Smooth muscle cell (in vitro differentiated cells): ENCODE measurements around the gene LITAF. TPM values are rescaled to one million over a fixed set of nuclear protein-coding genes. Genes with fewer than 3 reads are reported as not detected.
"Not testable (repeated sequence)": the region's sequence is repeated elsewhere in the genome, so short reads cannot be mapped to it uniquely, and the experiment has no call there.

Experiments used
- DNase-seq: peaks from one replicate; lab custom pipeline; 2025; ENCODE audit not compliant: unreplicated experiment; lab: John Stamatoyannopoulos, UW
- H2AFZ ChIP-seq: fragments of 200-600 bp; sonication (generic); 2 replicates; pipeline ENCODE4 v1.6.0; 2016; ENCODE audit warnings: antibody characterized with exemption, low read depth, mild to moderate bottlenecking
- H3F3A ChIP-seq: fragments of 200-600 bp; sonication (generic); 2 replicates; pipeline ENCODE4 v1.6.0; 2017; ENCODE audit warnings: antibody characterized with exemption, low read depth
- H3K27ac ChIP-seq: fragments of 200-600 bp; sonication (generic); 2 replicates; pipeline ENCODE4 v1.5.1; 2016; ENCODE audit warnings: low read depth, mild to moderate bottlenecking
- H3K27me3 ChIP-seq: fragments of 200-600 bp; sonication (generic); 2 replicates; pipeline ENCODE4 v1.6.1; 2016; ENCODE audit warnings: low read depth, mild to moderate bottlenecking
- H3K36me3 ChIP-seq: fragments of 200-600 bp; sonication (generic); 2 replicates; pipeline ENCODE4 v1.5.1; 2016; ENCODE audit warnings: low read depth
- H3K4me1 ChIP-seq: fragments of 200-600 bp; sonication (generic); 2 replicates; pipeline ENCODE4 v1.5.1; 2016; ENCODE audit warnings: low read depth
- H3K4me2 ChIP-seq: fragments of 200-600 bp; sonication (generic); 2 replicates; pipeline ENCODE4 v1.6.0; 2016; ENCODE audit warnings: mild to moderate bottlenecking
- H3K4me3 ChIP-seq: fragments of 200-600 bp; sonication (generic); 2 replicates; pipeline ENCODE4 v1.5.1; 2016; ENCODE audit warnings: mild to moderate bottlenecking
- H3K79me2 ChIP-seq: fragments of 200-600 bp; sonication (generic); 2 replicates; pipeline ENCODE4 v1.6.0; 2016; ENCODE audit warnings: low read depth, mild to moderate bottlenecking
- H3K9ac ChIP-seq: fragments of 200-600 bp; sonication (generic); 2 replicates; pipeline ENCODE4 v1.6.0; 2016; ENCODE audit warnings: low read depth
- H3K9me3 ChIP-seq: fragments of 200-600 bp; sonication (generic); replicated peaks from 2 replicates; pipeline ENCODE4 v1.5.1; 2016; ENCODE audit warnings: low read depth
- H4K20me1 ChIP-seq: fragments of 200-600 bp; sonication (generic); 2 replicates; pipeline ENCODE4 v1.6.0; 2016; ENCODE audit warnings: low read depth
- WGBS: methylation state at CpG from one replicate; pipeline ENCODE4 v1.1.7; 2016; ENCODE audit warnings: low lambda C conversion rate; 5-methylcytosine and 5-hydroxymethylcytosine counted together
- polyA plus RNA-seq: library from polyadenylated mRNA; unstranded; fragments of >200 nt; fragmentation: Nextera tagmentation; extraction: Ambion mirVana; gene quantifications from 2 replicates; pipeline ENCODE4 v1.2.1, GENCODE V29; 2016
- total RNA-seq: library from RNA; depleted of rRNA; stranded (reverse); fragments of >200 nt; gene quantifications from 2 replicates; pipeline ENCODE4 v1.2.3, GENCODE V29; 2014
- TF ChIP-seq, protein P1 (sequence below): fragments of 200-600 bp; sonication (generic); IDR thresholded peaks from 2 replicates; pipeline ENCODE4 v1.5.1; 2017; ENCODE audit warnings: borderline replicate concordance, mild to moderate bottlenecking, antibody characterized with exemption; ENCODE audit not compliant: insufficient read depth, poor library complexity, severe bottlenecking

Gene LITAF
- total and polyA plus RNA-seq, 2 experiments from 2014 or later, result 40.4 to 72.6 TPM

DNA sequence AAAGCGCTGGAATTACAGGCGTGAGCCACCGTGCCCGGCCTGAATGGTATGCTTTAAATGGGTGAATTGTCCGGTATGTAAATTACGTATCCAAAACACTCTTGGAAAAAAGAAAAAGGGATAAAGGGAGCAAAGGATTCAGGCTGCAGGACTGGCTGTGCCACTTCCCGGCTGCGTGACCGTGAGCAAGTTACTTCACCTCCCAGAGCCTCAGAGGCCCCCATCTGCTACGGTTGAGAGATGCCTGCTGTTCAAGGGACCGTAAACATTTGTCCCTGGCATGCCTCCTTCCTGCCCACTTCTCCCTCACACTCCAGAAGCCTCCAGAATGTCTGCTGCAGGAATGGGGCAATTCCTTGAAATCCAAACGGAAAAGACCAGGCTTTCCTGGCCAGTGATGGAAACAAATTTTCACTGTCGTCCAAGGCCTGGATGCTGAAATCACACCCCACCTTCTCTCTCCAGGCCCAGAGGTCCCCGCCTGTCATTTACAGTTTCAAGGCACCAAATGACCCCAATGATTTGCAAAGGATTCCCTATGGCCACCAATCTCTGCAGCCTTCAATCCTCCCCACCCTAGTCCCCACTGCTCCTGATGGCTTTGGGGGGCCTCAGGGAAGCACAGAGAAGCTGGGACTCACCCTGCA, 22.9 kb upstream of the LITAF start:
- H3F3A ChIP-seq, result no peaks in the 10 kb centered on the region
- no peaks in the 10 kb centered on the region for H3K27me3 ChIP-seq
- no peaks in the 10 kb centered on the region for H3K9me3 ChIP-seq
- H2AFZ ChIP-seq, result no peak overlapping the region
- no peaks in the 10 kb centered on the region for H3K79me2 ChIP-seq
- H4K20me1 ChIP-seq, result no peaks in the 10 kb centered on the region
- DNase-seq, result no peak
- H3K36me3 ChIP-seq, result no peaks in the 10 kb centered on the region
- no peak overlapping the region for H3K9ac ChIP-seq
- 58% methylated on average over 14 of the region's 14 CpGs for WGBS
- H3K4me2 ChIP-seq, result no peak overlapping the region
- no peak overlapping the region for H3K27ac ChIP-seq
- no peaks in the 10 kb centered on the region for H3K4me1 ChIP-seq
- no peak overlapping the region for H3K4me3 ChIP-seq
- TF ChIP-seq, protein P1, sequence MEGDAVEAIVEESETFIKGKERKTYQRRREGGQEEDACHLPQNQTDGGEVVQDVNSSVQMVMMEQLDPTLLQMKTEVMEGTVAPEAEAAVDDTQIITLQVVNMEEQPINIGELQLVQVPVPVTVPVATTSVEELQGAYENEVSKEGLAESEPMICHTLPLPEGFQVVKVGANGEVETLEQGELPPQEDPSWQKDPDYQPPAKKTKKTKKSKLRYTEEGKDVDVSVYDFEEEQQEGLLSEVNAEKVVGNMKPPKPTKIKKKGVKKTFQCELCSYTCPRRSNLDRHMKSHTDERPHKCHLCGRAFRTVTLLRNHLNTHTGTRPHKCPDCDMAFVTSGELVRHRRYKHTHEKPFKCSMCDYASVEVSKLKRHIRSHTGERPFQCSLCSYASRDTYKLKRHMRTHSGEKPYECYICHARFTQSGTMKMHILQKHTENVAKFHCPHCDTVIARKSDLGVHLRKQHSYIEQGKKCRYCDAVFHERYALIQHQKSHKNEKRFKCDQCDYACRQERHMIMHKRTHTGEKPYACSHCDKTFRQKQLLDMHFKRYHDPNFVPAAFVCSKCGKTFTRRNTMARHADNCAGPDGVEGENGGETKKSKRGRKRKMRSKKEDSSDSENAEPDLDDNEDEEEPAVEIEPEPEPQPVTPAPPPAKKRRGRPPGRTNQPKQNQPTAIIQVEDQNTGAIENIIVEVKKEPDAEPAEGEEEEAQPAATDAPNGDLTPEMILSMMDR, result no peak

DNA sequence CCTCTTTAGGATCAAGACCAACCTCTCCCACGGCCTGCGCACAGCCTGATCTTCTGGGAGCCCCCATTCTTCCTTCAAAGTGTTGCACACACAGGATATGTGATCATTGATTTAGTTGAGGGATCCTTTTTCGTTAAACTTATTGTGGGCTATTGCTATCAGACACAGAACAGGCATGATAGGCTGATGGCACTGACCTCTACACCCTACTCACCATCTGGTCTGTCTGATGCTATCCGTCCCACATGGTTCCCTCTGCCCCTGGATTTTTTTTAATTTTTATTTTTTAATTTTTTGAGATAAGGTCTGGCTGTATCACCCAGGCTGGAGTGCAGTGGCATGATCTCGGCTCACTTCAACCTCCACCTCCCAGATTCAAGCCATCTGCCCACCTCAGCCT, 19.2 kb upstream of the LITAF start:
- no peaks in the 10 kb centered on the region for H3K27me3 ChIP-seq
- no peak overlapping the region for H3K9ac ChIP-seq
- 96% methylated on average over 5 of the region's 5 CpGs for WGBS
- H3F3A ChIP-seq, result no peaks in the 10 kb centered on the region
- no peak overlapping the region for H3K4me2 ChIP-seq
- H3K9me3 ChIP-seq, result no peaks in the 10 kb centered on the region
- no peak overlapping the region for H3K27ac ChIP-seq
- H3K79me2 ChIP-seq, result no peaks in the 10 kb centered on the region
- DNase-seq, result no peak
- no peak overlapping the region for H3K4me3 ChIP-seq
- H3K4me1 ChIP-seq, result no peaks in the 10 kb centered on the region
- TF ChIP-seq, protein P1, result no peak
- no peaks in the 10 kb centered on the region for H4K20me1 ChIP-seq
- no peaks in the 10 kb centered on the region for H3K36me3 ChIP-seq
- no peak overlapping the region for H2AFZ ChIP-seq

DNA sequence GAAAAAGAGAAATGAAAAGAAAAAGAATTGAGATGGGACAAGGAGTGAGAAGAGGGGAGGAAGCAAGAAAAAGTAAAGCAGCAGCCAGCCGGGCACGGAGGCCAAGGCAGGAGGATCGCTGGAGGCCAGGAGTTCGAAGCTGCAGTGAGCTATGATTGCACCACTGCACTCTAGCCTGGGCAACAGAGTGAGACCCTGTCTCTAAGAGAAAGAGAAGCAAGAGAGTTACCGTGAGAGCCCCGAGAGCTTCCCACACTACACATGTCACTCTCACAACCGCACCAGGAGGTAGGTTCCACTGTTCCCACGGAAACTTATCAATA, 18.8 kb upstream of the LITAF start:
- Histone ChIP-seq H2AFZ (no peak overlapping the region), H4K20me1 (no peaks in the 10 kb centered on the region), H3K27me3 (no peaks in the 10 kb centered on the region), H3K9ac (no peak overlapping the region), H3K27ac (no peak overlapping the region), H3K9me3 (no peaks in the 10 kb centered on the region), H3K4me2 (no peak overlapping the region), H3K4me3 (no peak overlapping the region), H3F3A (no peaks in the 10 kb centered on the region), H3K36me3 (no peaks in the 10 kb centered on the region), H3K79me2 (no peaks in the 10 kb centered on the region), H3K4me1 (no peaks in the 10 kb centered on the region)
- no peak for DNase-seq
- TF ChIP-seq, protein P1, result no peak
- 97% methylated on average over 8 of the region's 8 CpGs for WGBS

DNA sequence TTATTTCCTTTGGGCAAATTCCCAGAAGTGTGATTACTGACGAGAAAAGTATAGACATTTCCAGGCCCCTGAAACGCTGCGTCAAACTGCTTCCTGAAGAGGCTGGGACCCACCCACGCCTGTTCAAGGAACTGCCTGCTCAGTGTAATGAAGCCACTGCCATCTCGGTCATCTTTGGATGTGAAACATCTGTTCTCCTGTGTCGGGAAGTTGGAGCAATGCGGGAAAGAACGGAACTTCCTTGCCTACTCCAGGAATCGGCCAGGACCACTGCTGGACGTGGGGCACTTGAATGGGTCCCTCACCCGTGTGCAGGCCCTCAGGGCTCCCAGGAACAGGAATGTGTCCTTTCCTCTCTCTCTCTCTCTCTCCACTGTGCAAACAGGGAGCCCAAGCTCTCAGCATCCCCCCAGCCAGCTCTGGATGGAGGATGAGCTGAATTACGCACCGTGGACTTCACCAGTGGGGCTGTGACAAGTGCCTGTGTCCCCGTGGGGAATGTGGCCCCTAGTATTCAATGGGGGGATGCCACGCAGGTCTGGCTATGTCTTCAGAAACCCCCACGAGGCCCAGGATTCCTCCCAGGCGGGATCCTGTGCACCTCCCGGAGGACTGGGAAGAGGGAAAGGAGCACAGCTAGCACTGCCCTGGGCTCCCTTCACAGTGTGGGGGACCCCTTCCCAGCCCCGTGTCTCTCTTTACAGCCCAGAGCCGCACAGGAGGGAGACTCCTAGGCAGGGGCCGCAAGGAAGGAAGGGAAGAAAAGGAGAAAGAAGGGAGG, 18.3 kb upstream of the LITAF start:
- TF ChIP-seq, protein P1, result no peak
- H3K36me3 ChIP-seq, result no peaks in the 10 kb centered on the region
- 62% methylated on average over 21 of the region's 21 CpGs for whole genome bisulfite sequencing
- H3K9ac ChIP-seq, result no peak overlapping the region
- H2AFZ ChIP-seq, result no peak overlapping the region
- no peaks in the 10 kb centered on the region for H3K9me3 ChIP-seq
- H3K27me3 ChIP-seq, result no peaks in the 10 kb centered on the region
- H3K4me3 ChIP-seq, result no peak overlapping the region
- H3K4me1 ChIP-seq, result no peaks in the 10 kb centered on the region
- H3K27ac ChIP-seq, result no peak overlapping the region
- H4K20me1 ChIP-seq, result no peaks in the 10 kb centered on the region
- DNase-seq, result no peak
- H3K79me2 ChIP-seq, result no peaks in the 10 kb centered on the region
- no peaks in the 10 kb centered on the region for H3F3A ChIP-seq
- H3K4me2 ChIP-seq, result no peak overlapping the region

- H3K4me1 ChIP-seq, H3K9me3 ChIP-seq, H3K27ac ChIP-seq, H3F3A ChIP-seq, H3K36me3 ChIP-seq, H3K9ac ChIP-seq, H3K4me3 ChIP-seq, DNase-seq, H2AFZ ChIP-seq, H4K20me1 ChIP-seq, H3K4me2 ChIP-seq, H3K27me3 ChIP-seq, H3K79me2 ChIP-seq: not testable (repeated sequence)
- WGBS, result 100% methylated on average over 4 of the region's 4 CpGs
Observed at GRCh38 chr16:11604296-11604695, 17.6 kb upstream of the LITAF start.
